ENCODE data around the gene SNRNP27.
"Not testable (repeated sequence)": the region's sequence is repeated elsewhere in the genome, so short reads cannot be mapped to it uniquely, and the experiment has no call there.

The SNRNP27 gene

GRCh38 chr2:69946351-69947324 lies 52.9 kb downstream of the SNRNP27 start:
- Histone ChIP-seq H3K27me3 (ENCODE audit: control insufficient read depth, insufficient read depth, low read length, poor library complexity, severe bottlenecking) (no peaks in the 10 kb centered on the region), H3K9me3 (ENCODE audit: control insufficient read depth, low read length) (no peaks in the 10 kb centered on the region), H3K4me3 (ENCODE audit: insufficient read depth, low read depth, low read length) (no peak overlapping the region), H3K27ac (ENCODE audit: insufficient read depth, low read depth, low read length, poor library complexity, severe bottlenecking) (no peak overlapping the region), H3K36me3 (ENCODE audit: control insufficient read depth, insufficient read depth, low read length) (no peaks in the 10 kb centered on the region), H3K4me1 (ENCODE audit: control insufficient read depth, insufficient read depth, low read length) (peaks cover 6% of the 10 kb centered on the region)
- 92 to 95% methylated on average over 13 of the region's 13 CpGs for WGBS, 2 experiments

DNA sequence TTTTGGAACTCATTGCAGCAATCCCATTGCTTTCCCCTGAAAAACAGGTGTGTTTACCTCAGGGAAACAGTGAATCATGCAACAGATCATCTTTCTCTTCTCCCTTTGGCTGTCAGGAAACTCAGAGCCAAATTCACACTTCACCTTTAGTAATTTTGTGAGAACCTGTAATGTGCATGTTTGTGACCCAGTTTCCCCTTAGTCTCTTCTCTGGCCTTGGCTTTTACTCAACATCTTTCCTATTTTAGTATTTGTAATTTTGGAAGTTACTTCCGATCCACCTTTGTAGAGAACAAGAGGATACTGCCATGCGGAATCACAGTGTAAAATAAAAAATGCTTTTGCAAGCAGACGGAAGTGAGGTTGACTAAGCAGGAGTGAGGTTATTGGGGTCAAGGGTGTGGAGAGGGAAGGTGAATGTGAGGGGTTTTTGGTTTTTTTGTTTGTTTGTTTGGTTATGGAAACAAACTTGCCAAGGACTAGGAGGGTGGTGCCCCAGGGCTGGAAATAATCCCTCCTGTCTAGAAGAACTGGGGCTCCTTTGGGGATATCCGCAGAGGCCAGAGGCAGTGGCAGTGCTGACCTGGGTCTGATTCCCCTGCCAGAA lies 53.7 kb downstream of the SNRNP27 start:
- peaks cover 6% of the 10 kb centered on the region for H3K4me1 ChIP-seq (ENCODE audit: control insufficient read depth, insufficient read depth, low read length)
- H3K36me3 ChIP-seq (ENCODE audit: control insufficient read depth, insufficient read depth, low read length): no peaks in the 10 kb centered on the region
- H3K27me3 ChIP-seq (ENCODE audit: control insufficient read depth, insufficient read depth, low read length, poor library complexity, severe bottlenecking): no peaks in the 10 kb centered on the region
- 95 to 98% methylated on average over 4 of the region's 4 CpGs for WGBS, 2 experiments
- H3K27ac ChIP-seq (ENCODE audit: insufficient read depth, low read depth, low read length, poor library complexity, severe bottlenecking): no peak overlapping the region
- H3K4me3 ChIP-seq (ENCODE audit: insufficient read depth, low read depth, low read length): no peak overlapping the region
- H3K9me3 ChIP-seq (ENCODE audit: control insufficient read depth, low read length): no peaks in the 10 kb centered on the region

- Histone ChIP-seq H3K27ac (ENCODE audit: insufficient read depth, low read depth, low read length, poor library complexity, severe bottlenecking) (no peak overlapping the region), H3K9me3 (ENCODE audit: control insufficient read depth, low read length) (no peaks in the 10 kb centered on the region), H3K4me3 (ENCODE audit: insufficient read depth, low read depth, low read length) (no peak overlapping the region), H3K4me1 (ENCODE audit: control insufficient read depth, insufficient read depth, low read length) (peaks cover 2% of the 10 kb centered on the region), H3K36me3 (ENCODE audit: control insufficient read depth, insufficient read depth, low read length) (no peaks in the 10 kb centered on the region), H3K27me3 (ENCODE audit: control insufficient read depth, insufficient read depth, low read length, poor library complexity, severe bottlenecking) (no peaks in the 10 kb centered on the region)
- 78 to 82% methylated on average over 35 of the region's 35 CpGs for whole genome bisulfite sequencing, 2 experiments
Observed at GRCh38 chr2:69948032-69948962, 54.5 kb downstream of the SNRNP27 start.

- Histone ChIP-seq H3K4me1 (ENCODE audit: control insufficient read depth, insufficient read depth, low read length) (no peaks in the 10 kb centered on the region), H3K27ac (ENCODE audit: insufficient read depth, low read depth, low read length, poor library complexity, severe bottlenecking) (no peak overlapping the region), H3K9me3 (ENCODE audit: control insufficient read depth, low read length) (no peaks in the 10 kb centered on the region), H3K4me3 (ENCODE audit: insufficient read depth, low read depth, low read length) (no peak overlapping the region), H3K27me3 (ENCODE audit: control insufficient read depth, insufficient read depth, low read length, poor library complexity, severe bottlenecking) (no peaks in the 10 kb centered on the region), H3K36me3 (ENCODE audit: control insufficient read depth, insufficient read depth, low read length) (no peaks in the 10 kb centered on the region)
- 92% methylated on average over 21 of the region's 21 CpGs for WGBS, 2 experiments
Observed at GRCh38 chr2:69948963-69949645, 55.3 kb downstream of the SNRNP27 start.

- Histone ChIP-seq H3K4me1 (ENCODE audit: control insufficient read depth, insufficient read depth, low read length) (no peaks in the 10 kb centered on the region), H3K27ac (ENCODE audit: insufficient read depth, low read depth, low read length, poor library complexity, severe bottlenecking) (no peak overlapping the region), H3K4me3 (ENCODE audit: insufficient read depth, low read depth, low read length) (no peak overlapping the region), H3K9me3 (ENCODE audit: control insufficient read depth, low read length) (no peaks in the 10 kb centered on the region), H3K27me3 (ENCODE audit: control insufficient read depth, insufficient read depth, low read length, poor library complexity, severe bottlenecking) (no peaks in the 10 kb centered on the region), H3K36me3 (ENCODE audit: control insufficient read depth, insufficient read depth, low read length) (no peaks in the 10 kb centered on the region)
- 81 to 99% methylated on average over 4 to 5 of the region's 5 CpGs for WGBS, 2 experiments
Observed at GRCh38 chr2:69950241-69950640, 56.5 kb downstream of the SNRNP27 start.

- H3K4me3 ChIP-seq (ENCODE audit: insufficient read depth, low read depth, low read length); H3K27me3 ChIP-seq (ENCODE audit: control insufficient read depth, insufficient read depth, low read length, poor library complexity, severe bottlenecking); H3K4me1 ChIP-seq (ENCODE audit: control insufficient read depth, insufficient read depth, low read length); H3K9me3 ChIP-seq (ENCODE audit: control insufficient read depth, low read length); H3K27ac ChIP-seq (ENCODE audit: insufficient read depth, low read depth, low read length, poor library complexity, severe bottlenecking); H3K36me3 ChIP-seq (ENCODE audit: control insufficient read depth, insufficient read depth, low read length): not testable (repeated sequence)
- 92 to 100% methylated on average over 3 of the region's 3 CpGs for WGBS, 2 experiments
Observed at GRCh38 chr2:69950671-69951070, 56.9 kb downstream of the SNRNP27 start.

DNA sequence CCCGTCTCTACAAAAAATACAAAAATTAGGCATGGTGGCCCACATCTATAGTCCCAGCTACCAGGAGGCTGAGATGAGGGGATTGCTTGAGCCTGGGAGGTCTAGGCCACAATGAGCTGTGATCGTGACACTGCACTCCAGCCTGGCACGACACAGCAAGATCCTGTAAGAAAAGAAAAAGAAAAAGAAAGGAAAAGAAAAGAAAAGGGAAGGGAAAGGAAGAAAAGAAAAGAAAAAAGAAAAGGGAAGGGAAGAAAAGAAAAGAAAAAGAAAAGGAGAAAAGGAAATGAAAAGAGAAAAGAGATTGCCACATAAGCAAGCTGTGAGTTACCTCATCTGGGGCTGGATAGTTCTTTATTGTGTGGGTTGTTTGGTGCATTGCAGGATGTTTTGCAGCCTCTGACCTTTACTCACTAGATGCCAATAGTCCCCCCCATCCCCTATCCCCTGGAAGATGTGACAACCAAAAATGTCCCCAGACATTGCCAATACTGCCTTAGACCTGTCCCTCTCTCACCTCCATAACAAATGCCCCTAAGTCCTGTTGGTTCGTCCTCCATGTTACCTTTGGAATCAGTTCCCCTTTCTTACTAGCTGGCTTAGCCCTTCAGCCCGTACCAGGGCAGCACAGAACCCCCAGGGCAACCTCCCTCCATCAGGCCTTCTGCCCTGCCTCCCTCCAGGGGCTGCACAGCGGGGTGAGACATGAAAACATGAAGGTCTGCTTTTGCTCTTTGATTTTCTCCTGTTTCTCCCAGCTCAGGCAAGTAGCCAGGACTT lies 58.8 kb downstream of the SNRNP27 start:
- Histone ChIP-seq H3K9me3 (ENCODE audit: control insufficient read depth, low read length) (no peaks in the 10 kb centered on the region), H3K27ac (ENCODE audit: insufficient read depth, low read depth, low read length, poor library complexity, severe bottlenecking) (no peak overlapping the region), H3K4me1 (ENCODE audit: control insufficient read depth, insufficient read depth, low read length) (no peaks in the 10 kb centered on the region), H3K4me3 (ENCODE audit: insufficient read depth, low read depth, low read length) (no peak overlapping the region), H3K27me3 (ENCODE audit: control insufficient read depth, insufficient read depth, low read length, poor library complexity, severe bottlenecking) (no peaks in the 10 kb centered on the region), H3K36me3 (ENCODE audit: control insufficient read depth, insufficient read depth, low read length) (no peaks in the 10 kb centered on the region)
- WGBS, 2 experiments: 89 to 93% methylated on average over 6 of the region's 6 CpGs

GRCh38 chr2:69954084-69954483 lies 60.3 kb downstream of the SNRNP27 start:
- no peak overlapping the region for H3K4me3 ChIP-seq (ENCODE audit: insufficient read depth, low read depth, low read length)
- no peak overlapping the region for H3K27ac ChIP-seq (ENCODE audit: insufficient read depth, low read depth, low read length, poor library complexity, severe bottlenecking)
- H3K4me1 ChIP-seq (ENCODE audit: control insufficient read depth, insufficient read depth, low read length): peaks cover 5% of the 10 kb centered on the region
- H3K36me3 ChIP-seq (ENCODE audit: control insufficient read depth, insufficient read depth, low read length): no peaks in the 10 kb centered on the region
- H3K9me3 ChIP-seq (ENCODE audit: control insufficient read depth, low read length): no peaks in the 10 kb centered on the region
- H3K27me3 ChIP-seq (ENCODE audit: control insufficient read depth, insufficient read depth, low read length, poor library complexity, severe bottlenecking): no peaks in the 10 kb centered on the region
- WGBS, 2 experiments: 89 to 100% methylated on average over 1 of the region's 1 CpG

Data from ectodermal cell (in vitro differentiated cells).